ENCODE results near the gene TMEM163.

- TF ChIP-seq EZH2 (IDR thresholded peaks at IDR 0.05; ENCODE audit: borderline replicate concordance, low read depth, low read length, severe bottlenecking) (no peak), CTCF (IDR thresholded peaks at IDR 0.05; ENCODE audit: extremely low read depth in 1 of 2, insufficient read depth in 1 of 2, low read depth in 1 of 2, low read length in 2 of 2) (no peak), POLR2A (IDR thresholded peaks at IDR 0.05; ENCODE audit: low read depth, low read length) (no peak), MYC (IDR thresholded peaks at IDR 0.05; ENCODE audit: low read depth, low read length) (no peak), POLR2AphosphoS5 (IDR thresholded peaks at IDR 0.05; ENCODE audit: insufficient read depth, low read depth, low read length) (no peak)
These were observed 95.0 kb downstream of the TMEM163 start for GRCh38 chr2:134623796-134624195.
